ENCODE results near the gene SSTR4.

- TF ChIP-seq CEBPB (IDR thresholded peaks at IDR 0.05; ENCODE audit: borderline replicate concordance, low read depth, low read length) (no peak), ZNF501 (CRISPR knock-in tag; IDR thresholded peaks at IDR 0.05) (no peak)
Observed at GRCh38 chr20:23035731-23036130, 619 bp downstream of the SSTR4 start.

All from HepG2 (cell line).